ENCODE results near the gene ADM.

- TF ChIP-seq CTCF (IDR thresholded peaks at IDR 0.05; ENCODE audit: insufficient read depth, low read length, poor library complexity, severe bottlenecking) (no peak), EZH2phosphoT487 (conservative IDR thresholded peaks at IDR 0.05; ENCODE audit: low read length) (no peak)
Observed at GRCh38 chr11:10309163-10310093, 4.6 kb downstream of the ADM start.

All from SU-DHL-6 (cell line).